Epithelial cell of esophagus (primary cell): Measurements from ENCODE around the gene METTL13.
A peak's percentile ranks its signal among the peaks of the same experiment; 100 is the strongest.

Experiments
- DNase-seq: peaks from one replicate; pipeline ENCODE4 v3.0.0; 2010; ENCODE audit warnings: low read depth
- H3K4me3 ChIP-seq: 2 replicates; pipeline ENCODE4 v1.5.1; 2011; ENCODE audit warnings: mild to moderate bottlenecking, low read length, control low read depth
- TF ChIP-seq, protein P1 (sequence below): IDR thresholded peaks from 2 replicates; pipeline ENCODE4 v1.5.1; 2011; ENCODE audit warnings: low read depth, mild to moderate bottlenecking, low read length, control low read depth, inconsistent platforms; ENCODE audit not compliant: insufficient read depth; ENCODE audit errors: missing control alignments

Gene METTL13

DNA sequence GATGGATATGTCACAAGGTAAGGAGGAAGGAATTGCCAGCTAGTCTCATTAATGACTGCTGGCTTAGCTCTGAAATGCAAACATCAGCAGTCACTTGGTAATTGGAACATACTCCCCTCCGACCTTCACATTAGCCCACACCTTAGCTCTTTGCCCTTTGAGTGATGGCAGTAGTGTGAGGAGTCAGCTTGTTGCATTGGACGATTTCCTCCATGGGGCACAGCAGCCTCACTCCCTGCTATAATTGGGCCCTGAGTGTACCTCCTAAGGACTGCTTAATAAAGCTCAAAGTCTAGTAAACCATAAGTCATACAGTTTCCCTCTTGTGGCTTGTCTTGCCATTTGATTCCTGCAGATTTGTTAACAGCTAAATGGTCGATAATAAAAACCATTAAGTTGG is 19.4 kb downstream of the METTL13 start:
- DNase-seq = no peak
- TF ChIP-seq, protein P1, sequence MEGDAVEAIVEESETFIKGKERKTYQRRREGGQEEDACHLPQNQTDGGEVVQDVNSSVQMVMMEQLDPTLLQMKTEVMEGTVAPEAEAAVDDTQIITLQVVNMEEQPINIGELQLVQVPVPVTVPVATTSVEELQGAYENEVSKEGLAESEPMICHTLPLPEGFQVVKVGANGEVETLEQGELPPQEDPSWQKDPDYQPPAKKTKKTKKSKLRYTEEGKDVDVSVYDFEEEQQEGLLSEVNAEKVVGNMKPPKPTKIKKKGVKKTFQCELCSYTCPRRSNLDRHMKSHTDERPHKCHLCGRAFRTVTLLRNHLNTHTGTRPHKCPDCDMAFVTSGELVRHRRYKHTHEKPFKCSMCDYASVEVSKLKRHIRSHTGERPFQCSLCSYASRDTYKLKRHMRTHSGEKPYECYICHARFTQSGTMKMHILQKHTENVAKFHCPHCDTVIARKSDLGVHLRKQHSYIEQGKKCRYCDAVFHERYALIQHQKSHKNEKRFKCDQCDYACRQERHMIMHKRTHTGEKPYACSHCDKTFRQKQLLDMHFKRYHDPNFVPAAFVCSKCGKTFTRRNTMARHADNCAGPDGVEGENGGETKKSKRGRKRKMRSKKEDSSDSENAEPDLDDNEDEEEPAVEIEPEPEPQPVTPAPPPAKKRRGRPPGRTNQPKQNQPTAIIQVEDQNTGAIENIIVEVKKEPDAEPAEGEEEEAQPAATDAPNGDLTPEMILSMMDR = no peak
- H3K4me3 ChIP-seq = no peak overlapping the region

DNA sequence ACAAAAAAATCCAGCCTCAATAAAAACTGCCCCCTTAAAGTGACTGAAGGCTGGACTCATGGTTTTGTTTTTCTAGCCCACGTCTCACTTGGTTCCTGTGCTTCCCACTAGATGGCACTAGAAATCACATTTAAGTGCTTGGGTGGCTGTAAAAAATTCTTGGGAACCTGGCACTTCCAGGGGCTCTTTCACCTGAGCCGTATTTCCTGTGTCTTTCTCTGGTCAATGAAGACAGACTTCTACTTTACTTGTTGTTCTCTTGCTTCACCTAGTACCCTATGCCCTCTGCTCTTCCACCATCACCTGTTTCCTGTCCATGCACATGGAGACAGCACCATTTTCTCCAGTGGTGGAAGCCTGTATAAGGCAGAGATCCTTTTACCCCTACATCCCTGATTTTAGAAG is 20.0 kb downstream of the METTL13 start:
- TF ChIP-seq, protein P1 = peak; percentile 86
- DNase-seq = peak; percentile 58
- no peak overlapping the region for H3K4me3 ChIP-seq

DNA sequence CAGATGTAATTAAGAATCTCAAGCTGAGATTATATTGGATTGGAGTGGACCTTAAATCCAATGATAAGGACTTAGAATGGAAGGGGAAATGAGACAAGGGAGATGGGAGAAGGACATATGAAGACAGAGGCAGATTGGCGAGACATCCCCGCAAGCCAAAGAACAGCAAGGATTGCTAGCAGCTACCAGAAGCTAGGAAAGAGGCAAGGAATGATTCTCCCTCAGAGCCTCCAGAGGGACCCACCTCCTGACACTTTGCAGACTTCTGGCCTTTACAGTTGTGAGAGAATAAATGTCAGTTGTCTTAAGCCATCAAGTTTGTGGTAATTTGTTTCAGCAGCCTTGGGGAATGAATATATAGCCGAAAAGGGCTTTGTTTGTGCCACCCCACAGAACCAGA is 20.7 kb downstream of the METTL13 start:
- DNase-seq = no peak
- no peak overlapping the region for H3K4me3 ChIP-seq
- TF ChIP-seq, protein P1 = no peak

DNA sequence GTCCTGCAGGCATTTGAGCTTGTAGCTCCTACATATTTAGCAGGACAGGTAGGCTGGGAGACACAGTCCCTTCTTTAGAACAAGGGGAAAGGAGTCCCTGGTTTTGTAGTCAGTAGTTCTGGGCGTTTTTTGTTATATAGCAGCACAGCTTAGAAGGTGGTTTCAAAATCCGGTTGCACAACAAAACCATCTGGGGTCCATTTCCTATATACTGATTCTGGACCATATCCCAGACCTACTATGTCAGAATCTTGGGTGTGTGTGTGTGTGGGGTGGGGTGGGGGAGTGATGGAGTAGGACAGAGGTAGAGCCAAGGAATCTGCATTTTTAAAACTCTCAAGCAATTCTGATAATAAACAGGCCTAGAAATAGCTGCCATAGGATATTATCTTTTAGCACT is 21.6 kb downstream of the METTL13 start:
- TF ChIP-seq, protein P1 = no peak
- H3K4me3 ChIP-seq = no peak overlapping the region
- DNase-seq = no peak

DNA sequence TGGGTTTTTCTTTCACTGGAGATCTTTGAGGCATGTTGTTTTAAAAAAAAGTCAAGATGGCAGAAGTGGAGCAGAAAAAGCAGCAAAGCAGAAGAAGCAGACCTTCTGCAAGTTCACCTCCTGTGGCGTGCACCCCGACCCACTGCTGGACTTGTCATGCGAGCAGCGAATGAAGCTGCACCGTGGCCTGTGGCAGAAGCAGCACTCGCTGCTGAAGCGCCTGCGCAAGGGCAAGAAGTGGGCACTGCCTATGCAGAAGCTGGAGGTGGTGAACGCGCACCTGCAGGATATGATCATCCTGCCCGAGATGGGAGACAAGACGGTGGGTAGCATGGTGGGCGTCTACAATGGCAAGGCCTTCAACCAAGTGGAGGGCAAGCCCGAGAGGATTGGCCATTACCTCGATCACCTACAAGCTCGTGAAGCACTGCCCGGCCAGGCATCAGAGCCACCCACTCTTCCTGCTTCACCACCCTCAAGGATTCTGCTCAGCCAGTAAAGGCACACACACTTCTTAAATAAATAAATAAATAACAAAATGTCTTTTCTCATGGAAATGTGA is 22.1 kb downstream of the METTL13 start:
- no peak overlapping the region for H3K4me3 ChIP-seq
- TF ChIP-seq, protein P1 = no peak
- DNase-seq = no peak

DNA sequence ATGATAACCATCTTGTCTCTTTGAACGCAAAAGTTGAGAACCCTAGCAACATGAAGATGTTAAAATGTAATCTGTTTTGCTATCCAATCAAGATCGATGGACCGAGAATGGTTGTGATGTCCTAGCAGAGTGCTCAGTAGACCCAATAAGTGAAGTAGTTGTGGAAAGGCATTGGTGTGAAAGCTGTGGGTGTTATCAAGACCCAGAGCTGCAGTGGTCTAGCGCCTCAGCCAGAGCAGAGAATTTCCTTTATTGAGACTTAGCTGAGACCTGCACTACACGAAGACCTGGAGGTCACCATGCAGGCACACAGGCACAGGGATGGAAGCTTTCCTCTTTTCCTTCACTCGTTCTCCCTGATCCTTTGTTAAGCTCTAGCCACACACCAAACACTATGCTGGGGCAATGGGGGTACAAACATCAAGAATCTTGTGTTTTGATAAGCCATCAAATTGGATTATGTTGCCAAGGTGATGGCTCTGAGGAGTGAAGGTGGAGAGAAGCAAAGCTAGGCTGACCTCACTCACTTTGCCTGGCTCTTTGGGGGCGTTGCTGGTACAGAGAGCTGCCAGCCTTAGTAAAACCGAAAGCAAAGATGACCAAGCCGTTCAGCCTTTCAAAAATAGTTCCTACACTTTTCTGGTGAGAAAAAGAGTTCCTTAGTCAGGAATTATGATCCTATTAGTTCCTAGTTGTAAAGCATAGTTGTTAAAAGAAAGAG is 24.1 kb downstream of the METTL13 start:
- DNase-seq = no peak
- TF ChIP-seq, protein P1 = no peak
- H3K4me3 ChIP-seq = no peak overlapping the region

DNA sequence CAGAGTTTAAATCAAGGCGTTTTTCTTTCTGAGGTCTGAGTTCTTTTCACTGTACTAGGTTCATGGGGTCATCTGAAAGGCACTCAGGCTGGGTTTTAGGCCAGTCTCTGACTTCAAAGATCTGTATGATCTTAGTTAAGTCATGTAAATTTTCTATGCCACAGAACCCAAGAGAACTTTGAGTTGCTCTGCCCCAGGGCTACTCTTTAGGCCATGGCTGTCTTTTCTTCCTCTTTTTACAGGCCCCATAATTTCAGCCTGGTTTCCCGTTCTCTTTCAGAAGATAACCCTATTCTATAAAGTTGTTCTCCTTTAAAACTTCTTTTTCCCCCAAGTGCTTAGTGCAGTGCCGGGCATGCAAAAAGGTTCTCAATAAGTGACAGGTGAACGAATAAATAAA is 26.1 kb downstream of the METTL13 start:
- DNase-seq = no peak
- H3K4me3 ChIP-seq = no peak overlapping the region

More for the DNA sequence above, 26.1 kb downstream of the METTL13 start:
- TF ChIP-seq, protein P1 = no peak
